Measurements from ENCODE around the gene DPYD. TPM values are rescaled to one million over a fixed set of nuclear protein-coding genes. Genes with fewer than 3 reads are reported as not detected.

DPYD gene
- total and polyA plus RNA-seq, 7 donors, result 2.5 to 7.3 (median 5.1) TPM

- H3K9me3 ChIP-seq, result no peaks in the 10 kb centered on the region
- no peaks in the 10 kb centered on the region for H3K36me3 ChIP-seq (ENCODE audit: insufficient read depth in 1 of 2, low read depth in 1 of 2)
- no peaks in the 10 kb centered on the region for H3K4me1 ChIP-seq
- no peak overlapping the region for H3K27ac ChIP-seq
- H3K27me3 ChIP-seq (ENCODE audit: insufficient read depth in 3 of 3, low read length in 2 of 3), result no peaks in the 10 kb centered on the region
- no peak overlapping the region for H3K4me3 ChIP-seq
- no peak for TF ChIP-seq CTCF (IDR thresholded peaks at IDR 0.05)
- intact Hi-C loops (cut with DNase I), result no loop called here
- no peak for ATAC-seq
- DNase-seq, result no peak
Observed at GRCh38 chr1:97073169-97073568, 847.7 kb downstream of the DPYD start.

GRCh38 chr1:97071173-97071572, 849.7 kb downstream of the DPYD start:
- intact Hi-C loops (cut with DNase I), result no loop called here

GRCh38 chr1:97070376-97070775, 850.5 kb downstream of the DPYD start:
- no peak overlapping the region for H3K4me3 ChIP-seq
- H3K4me1 ChIP-seq, result no peaks in the 10 kb centered on the region
- WGBS, 3 donors, result 93 to 96% (median 94%) methylated on average over 4 of the region's 4 CpGs
- intact Hi-C loops (cut with DNase I), result no loop called here
- no peaks in the 10 kb centered on the region for H3K27me3 ChIP-seq (ENCODE audit: insufficient read depth in 3 of 3, low read length in 2 of 3)
- no peak for TF ChIP-seq CTCF (IDR thresholded peaks at IDR 0.05)
- no peaks in the 10 kb centered on the region for H3K36me3 ChIP-seq (ENCODE audit: insufficient read depth in 1 of 2, low read depth in 1 of 2)
- ATAC-seq (no peak), DNase-seq (no peak)
- no peak overlapping the region for H3K27ac ChIP-seq
- peaks cover 9% of the 10 kb centered on the region for H3K9me3 ChIP-seq

More at GRCh38 chr1:97071173-97071572, 849.7 kb downstream of the DPYD start:
- Histone ChIP-seq H3K9me3 (peaks cover 5% of the 10 kb centered on the region), H3K27ac (no peak overlapping the region), H3K4me1 (no peaks in the 10 kb centered on the region), H3K4me3 (no peak overlapping the region), H3K27me3 (ENCODE audit: insufficient read depth in 3 of 3, low read length in 2 of 3) (no peaks in the 10 kb centered on the region), H3K36me3 (ENCODE audit: insufficient read depth in 1 of 2, low read depth in 1 of 2) (no peaks in the 10 kb centered on the region)
- DNase-seq (no peak), ATAC-seq (no peak)
- 87 to 92% (median 89%) methylated on average over 3 of the region's 3 CpGs for WGBS, 3 donors
- no peak for TF ChIP-seq CTCF (IDR thresholded peaks at IDR 0.05)

GRCh38 chr1:97069312-97069711, 851.5 kb downstream of the DPYD start:
- DNase-seq (no peak), ATAC-seq (no peak)
- 60 to 85% (median 74%) methylated on average over 2 of the region's 2 CpGs for WGBS, 3 donors
- TF ChIP-seq CTCF (IDR thresholded peaks at IDR 0.05), result no peak
- no peaks in the 10 kb centered on the region for H3K4me1 ChIP-seq
- no peaks in the 10 kb centered on the region for H3K36me3 ChIP-seq (ENCODE audit: insufficient read depth in 1 of 2, low read depth in 1 of 2)
- no peak overlapping the region for H3K27ac ChIP-seq
- intact Hi-C loops (cut with DNase I), result no loop called here
- no peaks in the 10 kb centered on the region for H3K27me3 ChIP-seq (ENCODE audit: insufficient read depth in 3 of 3, low read length in 2 of 3)
- no peak overlapping the region for H3K4me3 ChIP-seq
- peaks cover 9% of the 10 kb centered on the region for H3K9me3 ChIP-seq

GRCh38 chr1:97066860-97067259, 854.0 kb downstream of the DPYD start:
- Histone ChIP-seq H3K36me3 (ENCODE audit: insufficient read depth in 1 of 2, low read depth in 1 of 2) (no peaks in the 10 kb centered on the region), H3K9me3 (peaks cover 13% of the 10 kb centered on the region), H3K27me3 (ENCODE audit: insufficient read depth in 3 of 3, low read length in 2 of 3) (no peaks in the 10 kb centered on the region), H3K4me3 (no peak overlapping the region), H3K27ac (no peak overlapping the region), H3K4me1 (no peaks in the 10 kb centered on the region)
- TF ChIP-seq CTCF (IDR thresholded peaks at IDR 0.05), result no peak
- ATAC-seq, result no peak
- intact Hi-C loops (cut with DNase I), result no loop called here
- no peak for DNase-seq

All from psoas muscle (tissue), 8 donors.